Measurements from ENCODE around the gene FBXO44. TPM values are rescaled to one million over a fixed set of nuclear protein-coding genes. Genes with fewer than 3 reads are reported as not detected.

The FBXO44 gene
- total and polyA plus RNA-seq, 2 experiments from 2014 or later: 22.0 to 30.8 TPM

- no peak for TF ChIP-seq ZNF462 (CRISPR knock-in tag; IDR thresholded peaks at IDR 0.05)
Observed at GRCh38 chr1:11681071-11681771, 26.5 kb downstream of the FBXO44 start, which contains the start of gene MAD2L2 (continued).

- Histone ChIP-seq H3K4me3 (peak overlapping the region; percentile 97), H2AFZ (no peak overlapping the region), H3K27ac (ENCODE audit: low read depth) (peak overlapping the region; percentile 100), H3K36me3 (ENCODE audit: insufficient read depth) (peaks cover 11% of the 10 kb centered on the region), H4K20me1 (replicated peaks; ENCODE audit: insufficient read depth) (peaks cover 24% of the 10 kb centered on the region), H3K4me1 (ENCODE audit: insufficient read depth) (peaks cover 58% of the 10 kb centered on the region), H3F3A (replicated peaks; ENCODE audit: low read depth) (peaks cover 45% of the 10 kb centered on the region), H3K4me2 (peak overlapping the region; percentile 79), H3K27me3 (ENCODE audit: insufficient read depth) (no peaks in the 10 kb centered on the region), H3K9me2 (ENCODE audit: insufficient read depth) (no peaks in the 10 kb centered on the region), H3K79me2 (replicated peaks; ENCODE audit: insufficient read depth) (peaks cover 75% of the 10 kb centered on the region)
- Mint-ChIP-seq H3K4me3 (peak overlapping the region; percentile 84), H3K36me3 (ENCODE audit: low read depth) (peaks cover 52% of the 10 kb centered on the region), H3K27me3 (ENCODE audit: insufficient read depth, low read depth, poor library complexity) (peaks cover 14% of the 10 kb centered on the region), H3K9me3 (no peaks in the 10 kb centered on the region; the same call in 2 of the 3 replicates), H3K27ac (peak overlapping the region; percentile 96), H3K4me1 (peaks cover 58% of the 10 kb centered on the region)
- DNase-seq (ENCODE audit: low spot score): peak; percentile 96
- TF ChIP-seq POLR2AphosphoS5 (IDR thresholded peaks at IDR 0.05; ENCODE audit: low read depth): peak; percentile 52
- no peak for TF ChIP-seq ZNF462 (CRISPR knock-in tag; IDR thresholded peaks at IDR 0.05)
- TF ChIP-seq ZNF114 (CRISPR knock-in tag; IDR thresholded peaks at IDR 0.05): no peak
- TF ChIP-seq NANOG (IDR thresholded peaks at IDR 0.05; ENCODE audit: borderline replicate concordance): peak; percentile 89
- ATAC-seq: peak; percentile 47
Observed at GRCh38 chr1:11682287-11682771, 27.7 kb downstream of the FBXO44 start.

Measured in GM23338 (cell line).